Brain microvascular endothelial cell (primary cell): ENCODE results near the gene TLK1.

ENCODE experiments used
- DNase-seq: peaks from one replicate; pipeline ENCODE4 v3.0.0-alpha.2; 2020
- H3K27ac ChIP-seq: fragments of 250-450 bp; sonication (Bioruptor Pico); 2 replicates; pipeline ENCODE4 v1.5.1; 2020; ENCODE audit warnings: mild to moderate bottlenecking, moderate library complexity
- H3K27me3 ChIP-seq: fragments of 250-450 bp; sonication (Bioruptor Pico); replicated peaks from 2 replicates; pipeline ENCODE4 v1.5.1; 2020; ENCODE audit warnings: mild to moderate bottlenecking
- H3K36me3 ChIP-seq: fragments of 250-450 bp; sonication (Bioruptor Pico); replicated peaks from 2 replicates; pipeline ENCODE4 v1.5.1; 2020; ENCODE audit warnings: mild to moderate bottlenecking
- H3K4me3 ChIP-seq: 2 replicates; pipeline ENCODE4 v1.5.1; 2011; ENCODE audit warnings: low read depth, mild to moderate bottlenecking, control low read depth, low read length, moderate library complexity
- CTCF ChIP-seq: IDR thresholded peaks from 2 replicates; pipeline ENCODE4 v1.5.1; 2011; ENCODE audit warnings: low read depth, mild to moderate bottlenecking, moderate library complexity, low read length, control low read depth, inconsistent platforms; ENCODE audit errors: missing control alignments
- in situ Hi-C: cut with HindIII; loops from 2 replicates; pipeline ENCODE4 v1.10.0; 2017; ENCODE audit warnings: low sequenced_read_pairs, low pct_ligation_motif_present

The TLK1 gene

GRCh38 chr2:170963386-170963785 lies 197.3 kb downstream of the TLK1 start:
- no peak for TF ChIP-seq CTCF
- H3K27ac ChIP-seq, result no peak overlapping the region
- in situ Hi-C loops, result loop anchor here (25.0 kb wide), 1 partner anchor 199 kb away; the partner anchor contains the start of gene TLK1
- no peaks in the 10 kb centered on the region for H3K27me3 ChIP-seq
- H3K36me3 ChIP-seq, result peaks cover 80% of the 10 kb centered on the region
- no peak overlapping the region for H3K4me3 ChIP-seq
- no peak for DNase-seq

GRCh38 chr2:170953941-170954340 lies 206.8 kb downstream of the TLK1 start:
- no peak overlapping the region for H3K27ac ChIP-seq
- peak; percentile 29 for DNase-seq
- no peak for TF ChIP-seq CTCF
- no peak overlapping the region for H3K4me3 ChIP-seq
- peaks cover 73% of the 10 kb centered on the region for H3K36me3 ChIP-seq
- H3K27me3 ChIP-seq, result no peaks in the 10 kb centered on the region
- in situ Hi-C loops, result loop anchor here (25.0 kb wide), 1 partner anchor 208 kb away; the partner anchor contains the start of gene TLK1

DNA sequence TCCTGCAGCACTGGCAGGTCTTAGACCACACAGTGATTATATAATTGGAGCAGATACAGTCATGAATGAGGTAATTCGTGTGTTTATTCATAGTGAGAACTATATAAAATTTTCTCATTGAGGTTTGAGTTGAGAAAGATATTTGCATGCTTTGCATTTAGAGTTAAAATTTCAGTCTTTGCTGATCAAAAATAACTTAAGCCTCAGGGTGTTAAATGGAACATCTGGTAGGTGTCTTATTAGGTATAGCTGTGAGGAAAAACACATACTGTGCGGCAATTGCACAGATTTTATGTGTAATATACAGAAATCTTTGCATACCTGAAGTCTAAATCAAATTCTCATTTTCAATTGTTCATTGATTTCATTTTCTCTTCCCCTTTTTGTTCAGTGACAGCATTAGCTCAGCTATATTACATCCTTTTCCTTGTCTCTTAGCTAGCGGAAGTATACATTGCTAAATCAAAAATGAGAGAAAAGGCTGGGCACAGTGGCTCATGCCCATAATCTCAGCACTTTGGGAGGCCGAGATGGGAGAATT lies 210.4 kb downstream of the TLK1 start:
- in situ Hi-C loops, result loop anchor here (25.0 kb wide), 1 partner anchor 212 kb away; the partner anchor contains the start of gene TLK1
- TF ChIP-seq CTCF, result no peak
- Histone ChIP-seq H3K27ac (no peak overlapping the region), H3K4me3 (no peak overlapping the region), H3K36me3 (peaks cover 41% of the 10 kb centered on the region), H3K27me3 (no peaks in the 10 kb centered on the region)
- DNase-seq, result no peak

GRCh38 chr2:170949415-170949814 lies 211.3 kb downstream of the TLK1 start:
- Histone ChIP-seq H3K36me3 (peaks cover 33% of the 10 kb centered on the region), H3K27me3 (no peaks in the 10 kb centered on the region), H3K4me3 (no peak overlapping the region), H3K27ac (no peak overlapping the region)
- no peak for TF ChIP-seq CTCF
- in situ Hi-C loops, result no loop called here
- DNase-seq, result no peak

DNA sequence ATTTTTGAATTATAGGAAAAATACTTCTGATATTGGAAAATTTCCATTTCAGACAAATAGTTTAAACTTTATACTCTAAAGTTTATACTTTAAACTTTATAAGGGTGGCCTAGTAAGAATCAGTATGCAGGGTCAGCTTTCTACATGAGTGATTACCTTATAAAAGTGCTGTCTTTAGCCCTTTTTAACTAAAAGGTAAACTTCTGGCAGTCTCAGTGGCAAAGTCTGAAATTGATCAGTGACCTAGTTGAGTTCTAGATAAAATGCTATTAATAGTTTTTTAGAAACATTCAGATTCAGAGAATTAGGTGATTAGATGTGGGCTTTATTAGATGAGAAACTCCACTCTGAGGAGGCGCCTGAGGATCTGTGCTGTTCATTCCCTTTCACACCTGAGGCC lies 216.1 kb downstream of the TLK1 start:
- no peak overlapping the region for H3K27ac ChIP-seq
- H3K4me3 ChIP-seq, result no peak overlapping the region
- DNase-seq, result no peak
- H3K27me3 ChIP-seq, result no peaks in the 10 kb centered on the region
- TF ChIP-seq CTCF, result no peak
- in situ Hi-C loops, result no loop called here
- H3K36me3 ChIP-seq, result peaks cover 5% of the 10 kb centered on the region

GRCh38 chr2:170943596-170943995 lies 217.1 kb downstream of the TLK1 start:
- no peak for TF ChIP-seq CTCF
- DNase-seq, result no peak
- no peak overlapping the region for H3K27ac ChIP-seq
- no peaks in the 10 kb centered on the region for H3K27me3 ChIP-seq
- in situ Hi-C loops, result no loop called here
- no peak overlapping the region for H3K4me3 ChIP-seq
- H3K36me3 ChIP-seq, result peaks cover 3% of the 10 kb centered on the region
